Hematopoietic multipotent progenitor cell (in vitro differentiated cells): ENCODE results near the gene PGF. TPM values are rescaled to one million over a fixed set of nuclear protein-coding genes. Genes with fewer than 3 reads are reported as not detected.

Source experiments
- DNase-seq, 3 donors: peaks; one replicate each; pipeline ENCODE4 v3.0.0-alpha.2; 2011 to 2015; ENCODE audit warnings: low read depth in 2 of 3, low spot score in 2 of 3
- total RNA-seq: library from RNA; depleted of rRNA; stranded (reverse); fragments of >200 nt; gene quantifications from one replicate; pipeline ENCODE4 v1.2.3, GENCODE V29; 2012

Gene PGF
- total RNA-seq, 1 donor: under 0.01 TPM

- DNase-seq: no peak
Measured at GRCh38 chr14:74979029-74979428, 23.6 kb upstream of the PGF start.

- no peak for DNase-seq
Measured at GRCh38 chr14:74978416-74978947, 23.1 kb upstream of the PGF start.

GRCh38 chr14:74977901-74978385 lies 22.5 kb upstream of the PGF start:
- no peak for DNase-seq

- no peak for DNase-seq
Measured at GRCh38 chr14:74977164-74977900, 21.9 kb upstream of the PGF start.

- DNase-seq: no peak
Measured at GRCh38 chr14:74976264-74977113, 21.1 kb upstream of the PGF start.

GRCh38 chr14:74975059-74975810 lies 19.8 kb upstream of the PGF start:
- DNase-seq: no peak

GRCh38 chr14:74974364-74975058 lies 19.1 kb upstream of the PGF start:
- no peak for DNase-seq

GRCh38 chr14:74973905-74974363 lies 18.5 kb upstream of the PGF start:
- no peak for DNase-seq

- peak in 2 of 3 donors; percentile 65 to 81 for DNase-seq
Measured at GRCh38 chr14:74973003-74973653, 17.7 kb upstream of the PGF start.

- no peak for DNase-seq
Measured at GRCh38 chr14:74968811-74969210, 13.4 kb upstream of the PGF start.

- DNase-seq: no peak
Measured at GRCh38 chr14:74965486-74966153, 10.2 kb upstream of the PGF start.

- no peak for DNase-seq
Measured at GRCh38 chr14:74964787-74965485, 9.5 kb upstream of the PGF start.

- DNase-seq: peak in 1 of 3 donors; percentile 48
Measured at GRCh38 chr14:74963705-74964271, 8.4 kb upstream of the PGF start.

- DNase-seq: no peak
Measured at GRCh38 chr14:74963178-74963704, 7.8 kb upstream of the PGF start.

- peak in 1 of 3 donors; percentile 46 for DNase-seq
Measured at GRCh38 chr14:74962493-74962892, 7.1 kb upstream of the PGF start.

GRCh38 chr14:74962046-74962445 lies 6.6 kb upstream of the PGF start:
- DNase-seq: no peak

- no peak for DNase-seq
Measured at GRCh38 chr14:74961238-74961911, 6.0 kb upstream of the PGF start.
